HG03159 (cell line): Measurements from ENCODE around the gene KSR1.
"Not testable (repeated sequence)": the region's sequence is repeated elsewhere in the genome, so short reads cannot be mapped to it uniquely, and the experiment has no call there.

Source experiments
- ATAC-seq: cut with Tn5 transposase; IDR thresholded peaks from one replicate; pipeline ENCODE4 v1.9.1; 2021; ENCODE audit warnings: mild to moderate bottlenecking, moderate library complexity; ENCODE audit not compliant: unreplicated experiment

Gene KSR1

DNA sequence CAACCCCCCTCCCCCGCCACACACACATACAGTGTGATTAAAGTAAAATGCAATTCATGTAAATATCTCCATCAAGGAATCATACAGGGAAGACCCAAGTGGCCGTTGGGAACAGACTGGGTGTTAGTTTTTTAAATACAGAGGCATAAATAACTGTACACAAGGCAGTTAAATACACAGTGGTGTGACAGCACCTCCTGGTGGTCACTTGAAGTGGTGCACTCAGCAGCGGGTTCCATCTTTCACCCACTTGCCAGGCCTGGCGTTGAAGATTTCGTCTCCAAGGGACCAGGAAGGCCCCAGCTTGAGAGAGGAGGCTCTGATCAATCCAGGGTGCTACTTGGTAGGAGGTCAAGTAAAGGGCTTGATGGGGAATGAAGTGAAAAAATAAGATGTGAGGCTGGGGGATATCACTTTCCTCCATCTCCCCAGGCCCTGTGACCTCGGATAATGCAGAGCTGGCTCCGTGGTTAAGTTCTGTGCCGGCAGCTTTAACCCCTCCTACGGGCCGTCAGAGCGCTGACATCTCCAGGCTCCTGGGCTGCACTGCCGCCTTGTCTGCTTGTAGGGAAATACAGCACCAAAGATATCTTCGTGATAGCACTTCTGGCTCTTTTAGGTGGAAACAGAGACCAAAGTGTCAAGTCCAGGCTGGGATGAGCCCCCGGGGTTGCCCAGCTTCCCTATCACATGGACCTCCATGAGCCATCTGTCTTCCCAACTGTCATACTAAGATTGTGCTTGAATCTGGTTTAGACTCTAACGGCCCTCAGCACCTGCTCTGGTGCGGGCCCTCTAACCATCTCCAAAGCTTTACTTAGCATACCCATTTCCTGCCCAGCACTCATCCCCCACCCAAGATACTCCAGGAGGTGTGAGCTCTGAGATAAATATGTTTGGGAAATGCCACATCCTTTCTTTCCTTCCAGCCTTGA, 195.4 kb downstream of the KSR1 start:
- ATAC-seq: no peak

GRCh38 chr17:27653449-27653971, 197.3 kb downstream of the KSR1 start:
- ATAC-seq: not testable (repeated sequence)

DNA sequence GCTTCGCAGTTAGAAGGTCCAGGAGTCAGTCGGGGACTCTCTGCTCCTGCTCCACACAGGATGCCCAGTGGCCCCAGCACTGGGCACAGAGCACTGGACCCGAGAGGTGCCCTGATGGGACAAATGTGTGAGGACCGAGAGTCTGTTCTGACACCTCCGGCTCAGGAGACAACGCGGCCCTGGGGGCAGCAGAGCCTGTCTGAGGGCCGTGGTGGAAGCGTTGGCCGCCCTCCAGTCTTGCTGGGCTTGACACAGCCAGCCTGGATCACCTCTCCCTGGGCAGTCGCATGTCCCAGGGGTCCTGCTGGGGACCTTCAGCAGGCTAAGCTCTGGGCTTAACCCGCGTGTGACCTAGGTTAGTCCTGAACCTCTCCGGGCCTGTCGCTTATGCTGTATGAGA, 197.9 kb downstream of the KSR1 start:
- no peak for ATAC-seq

DNA sequence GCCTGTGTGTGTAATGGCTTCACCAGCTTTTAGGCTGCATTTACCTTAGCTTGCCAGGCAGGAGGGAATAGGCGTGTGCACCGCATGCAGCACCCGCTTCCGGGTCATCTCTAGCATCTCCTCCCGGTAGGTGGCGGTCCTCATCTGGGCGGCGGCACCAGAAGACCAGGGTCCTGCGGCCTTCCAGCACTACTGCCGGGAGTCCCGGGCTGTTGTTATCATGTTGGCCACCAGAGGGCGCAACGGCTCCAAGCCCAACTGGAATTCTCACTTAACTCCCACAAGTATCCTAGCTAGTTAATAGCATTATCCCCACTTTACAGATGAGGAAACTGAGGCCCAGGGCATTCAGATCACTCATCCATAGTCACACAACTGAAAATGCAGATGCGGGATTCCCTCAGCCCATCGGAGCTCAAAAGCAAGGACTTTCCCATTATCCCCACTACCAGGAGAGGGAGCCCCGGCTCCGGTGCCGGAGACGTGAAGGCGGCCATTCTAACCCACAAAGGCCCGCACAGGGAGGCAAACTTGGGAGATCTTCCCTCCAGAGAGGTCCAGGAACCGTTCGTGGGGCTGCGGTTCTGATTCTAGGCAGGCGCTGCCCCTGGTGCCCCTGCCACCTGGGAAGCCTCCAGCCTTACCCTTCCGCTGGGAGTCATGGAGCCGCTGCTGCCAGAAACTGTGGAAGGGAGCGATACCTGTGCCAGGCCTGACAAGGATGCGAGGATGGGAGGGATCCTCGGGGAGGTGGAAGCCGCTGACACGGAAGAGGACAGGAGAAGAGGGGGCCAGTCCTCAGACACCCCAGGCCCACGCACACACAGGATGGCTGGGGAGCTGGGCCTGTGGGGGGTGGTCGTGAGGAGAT, 198.6 kb downstream of the KSR1 start:
- ATAC-seq: peak; percentile 67

- ATAC-seq: not testable (repeated sequence)
These were observed 199.4 kb downstream of the KSR1 start for GRCh38 chr17:27655525-27656111.

GRCh38 chr17:27656620-27657019, 200.4 kb downstream of the KSR1 start:
- not testable (repeated sequence) for ATAC-seq

GRCh38 chr17:27657620-27658019, 201.4 kb downstream of the KSR1 start:
- no peak for ATAC-seq

GRCh38 chr17:27659683-27660082, 203.4 kb downstream of the KSR1 start:
- no peak for ATAC-seq

DNA sequence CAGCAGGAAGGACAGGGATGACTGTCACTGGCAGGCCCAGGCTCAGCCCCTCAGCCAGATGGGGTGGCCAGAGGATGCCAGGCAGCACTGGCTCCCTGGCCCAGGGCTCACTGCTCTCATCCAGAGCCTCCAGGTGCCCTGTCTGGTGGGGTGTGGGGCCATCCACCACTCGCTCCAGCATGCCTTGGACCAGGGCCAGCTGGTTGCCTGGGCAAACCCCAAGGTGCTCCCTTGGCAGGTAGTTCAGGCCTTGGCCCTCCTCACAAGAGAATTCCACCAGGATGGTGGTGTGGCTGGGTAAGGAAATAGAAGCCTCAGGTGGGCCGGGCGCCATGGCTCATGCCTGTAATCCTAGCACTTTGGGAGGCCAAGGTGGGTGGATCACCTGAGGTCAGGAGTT, 204.2 kb downstream of the KSR1 start:
- no peak for ATAC-seq

GRCh38 chr17:27663936-27664605, 207.8 kb downstream of the KSR1 start:
- ATAC-seq: no peak

DNA sequence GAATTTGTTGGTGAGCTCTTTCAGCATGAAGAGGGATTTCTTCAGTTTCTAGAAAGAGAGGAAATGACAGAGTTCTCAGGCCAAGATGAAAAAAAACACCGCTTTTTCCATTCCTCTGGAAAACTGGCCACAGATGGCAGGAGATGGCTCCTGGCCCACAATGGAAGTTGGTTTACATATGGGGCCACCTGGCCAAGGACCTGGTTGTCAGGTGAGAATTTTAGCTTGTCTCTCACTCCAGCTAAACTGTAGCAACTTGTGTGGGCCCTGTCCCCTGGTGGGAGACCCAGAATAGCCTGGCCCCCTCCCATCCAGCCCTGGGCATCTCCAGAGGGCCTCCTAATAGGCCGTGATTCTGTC, 208.3 kb downstream of the KSR1 start:
- no peak for ATAC-seq

DNA sequence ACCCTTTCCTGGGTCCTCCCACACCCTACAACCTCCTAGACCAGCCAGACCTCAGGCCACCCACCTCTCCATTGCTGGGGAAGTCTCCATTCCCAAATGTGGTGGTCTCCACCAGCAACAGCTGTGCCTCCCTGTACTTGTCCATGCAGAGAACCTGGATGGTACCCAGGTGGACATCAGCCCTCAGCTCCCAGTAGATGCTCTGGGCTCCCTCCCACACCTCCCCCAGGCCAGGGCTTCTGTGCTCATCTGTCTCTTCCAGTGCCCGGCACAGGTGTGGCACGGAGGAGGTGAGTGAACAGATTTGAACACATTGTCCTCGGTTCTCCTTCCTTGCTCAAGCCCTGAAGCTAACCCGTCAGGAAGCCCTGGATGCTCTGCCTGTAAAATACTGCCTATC, 209.3 kb downstream of the KSR1 start:
- no peak for ATAC-seq

DNA sequence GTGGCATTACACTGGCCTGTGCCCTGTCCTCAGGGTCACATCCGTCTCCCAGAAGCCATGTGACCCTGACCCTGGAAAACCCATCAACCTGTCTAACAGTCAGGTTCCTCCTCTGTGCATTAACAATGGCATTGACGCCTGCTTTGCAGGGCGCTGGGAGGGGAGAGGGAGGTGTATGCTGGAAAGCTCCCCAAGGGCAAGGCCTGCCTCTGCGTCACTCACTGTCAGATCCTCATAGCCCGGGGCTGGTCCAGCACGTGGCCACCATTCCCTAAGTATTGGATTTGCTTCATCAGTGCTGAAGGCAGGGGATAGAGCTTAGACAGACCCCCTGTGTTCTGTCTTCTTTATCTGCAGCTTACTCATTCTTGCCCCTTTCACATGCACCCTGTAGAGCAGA, 210.0 kb downstream of the KSR1 start:
- ATAC-seq: not testable (repeated sequence)

DNA sequence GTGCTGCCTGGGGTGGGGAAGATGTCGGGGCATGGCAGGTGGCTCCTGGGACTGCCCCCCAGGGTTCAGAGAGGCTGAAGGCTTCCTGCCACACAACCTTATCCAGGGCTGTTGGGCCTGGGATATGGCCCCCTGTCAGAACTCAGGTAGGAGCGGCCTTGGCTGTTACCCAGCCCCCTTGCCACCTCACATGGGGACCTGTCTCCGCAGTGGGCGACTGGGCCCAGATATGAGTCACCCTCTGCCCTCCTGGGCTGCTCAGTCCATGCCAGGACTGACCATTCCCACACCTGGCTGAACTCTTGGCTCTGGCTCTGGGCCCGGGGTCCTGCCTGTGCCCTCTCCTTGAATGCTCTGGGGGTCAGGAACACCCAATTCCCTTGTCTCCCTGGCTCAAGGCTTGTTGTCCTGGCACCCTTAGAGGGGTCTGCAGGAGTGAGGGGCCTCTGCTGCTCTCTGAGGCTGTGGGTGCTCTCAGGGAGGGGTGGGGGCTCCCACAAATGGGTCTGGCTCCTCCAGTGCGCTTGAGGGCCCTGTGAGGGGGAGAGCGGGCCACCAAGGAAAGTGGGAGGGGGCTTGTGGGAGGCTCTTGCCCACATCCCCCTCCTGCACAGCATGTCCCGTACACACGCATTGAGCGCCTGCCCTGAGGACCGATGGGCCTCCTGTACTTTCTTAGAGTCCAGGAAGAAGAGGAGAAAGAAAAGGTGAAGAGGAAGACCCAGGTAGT, 210.7 kb downstream of the KSR1 start:
- no peak for ATAC-seq

GRCh38 chr17:27667656-27668487, 211.6 kb downstream of the KSR1 start:
- no peak for ATAC-seq

DNA sequence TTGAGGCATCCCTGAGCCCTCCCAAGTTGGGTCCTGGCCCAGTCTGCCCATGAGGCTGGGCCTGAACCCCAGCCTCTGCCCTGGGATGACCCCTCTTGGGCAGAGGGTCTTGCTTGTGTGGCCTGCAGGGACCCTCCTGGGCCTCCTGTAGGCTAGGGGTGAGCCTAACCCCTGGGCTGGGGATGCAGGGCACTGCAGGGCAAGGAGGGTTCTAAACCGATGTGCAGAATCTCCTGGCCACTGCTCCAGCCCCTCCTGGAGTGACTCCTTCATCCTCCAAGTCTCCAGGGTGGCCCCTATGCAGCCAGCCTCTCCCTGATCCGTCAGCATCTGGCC, 212.2 kb downstream of the KSR1 start:
- no peak for ATAC-seq

- ATAC-seq: no peak
These were observed 212.9 kb downstream of the KSR1 start for GRCh38 chr17:27669136-27669535.

GRCh38 chr17:27669850-27670249, 213.6 kb downstream of the KSR1 start:
- no peak for ATAC-seq
